K562 treated with DMSO at 1 percent for 48 hours (cell line): ENCODE data around the gene TTC21A. TPM values are rescaled to one million over a fixed set of nuclear protein-coding genes. Genes with fewer than 3 reads are reported as not detected.

Experiments used
- total RNA-seq: library from RNA; unstranded; fragments of 300-600 nt; gene quantifications from 2 replicates; pipeline ENCODE4 v1.2.3, GENCODE V29; 2022; ENCODE audit warnings: low replicate concordance; ENCODE audit errors: extremely low read depth

TTC21A gene
- total RNA-seq, result not detected in 2 replicates

DNA sequence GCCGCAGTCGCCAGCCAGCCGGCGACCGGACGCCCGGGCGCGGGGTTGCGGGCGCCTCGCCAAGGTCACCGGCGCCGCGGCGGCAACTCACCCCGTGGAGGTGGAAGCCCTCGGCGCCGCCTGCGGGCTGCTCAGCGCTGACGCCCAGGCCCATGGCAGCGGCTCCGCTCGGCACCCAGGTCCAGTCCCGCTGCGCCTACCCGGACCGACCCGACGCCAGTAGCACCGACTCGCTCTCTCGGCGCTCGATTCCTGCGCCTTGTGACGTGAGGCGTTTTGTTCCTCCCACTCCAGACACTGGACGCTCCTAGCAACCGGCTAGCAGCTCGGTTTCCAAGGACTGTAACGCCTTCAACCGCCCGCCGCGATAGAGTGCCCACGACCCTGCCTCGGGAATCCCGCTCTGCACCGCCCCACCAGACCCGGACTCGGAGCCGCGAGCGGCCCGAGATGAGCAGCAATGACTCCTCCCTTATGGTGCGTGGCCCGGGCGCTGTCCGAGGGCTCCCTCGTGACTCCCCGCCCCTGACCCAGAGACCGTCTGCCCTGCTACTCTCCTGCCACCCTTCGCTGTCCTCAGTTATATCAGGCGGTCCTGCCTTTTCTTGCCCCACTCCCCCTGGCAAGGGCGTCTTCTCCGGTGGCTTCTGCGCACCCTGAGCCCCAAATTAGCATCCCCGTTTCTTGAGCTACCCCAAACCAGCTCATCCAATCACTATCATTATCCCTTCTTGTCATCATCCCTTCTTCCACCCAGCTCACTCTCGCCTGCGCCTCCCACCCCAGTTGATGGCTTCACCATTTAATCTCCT is at the start of gene TTC21A, which contains the start of gene GORASP1:
Gene TTC21A (plus strand): TSS at position 293 of the 812 bp plus-strand sequence. CDS start 158 bp downstream, at position 451.
Gene GORASP1 (minus strand): TSS at position 240 of the 812 bp plus-strand sequence. CDS start 86 bp downstream, at position 154.

Other genes starting within 250 kb of the TTC21A start
- not detected in 2 replicates for gene SCN11A, start 55.7 kb upstream of the TTC21A start, total RNA-seq
- not detected in 2 replicates for gene WDR48, start 55.7 kb upstream of the TTC21A start, total RNA-seq
- gene GORASP1, start 53 bp upstream of the TTC21A start, total RNA-seq, result not detected in 2 replicates
- 157 TPM in 1 of 2 replicates, not detected in the other for gene CSRNP1, start 45.9 kb downstream of the TTC21A start, total RNA-seq
- not detected in 2 replicates for gene XIRP1, start 84.9 kb downstream of the TTC21A start, total RNA-seq
- not detected in 2 replicates for gene CX3CR1, start 172.4 kb downstream of the TTC21A start, total RNA-seq
- gene CCR8, start 222.0 kb downstream of the TTC21A start, total RNA-seq, result not detected in 2 replicates